ENCODE measurements around the gene SARDH.

Gene SARDH

DNA sequence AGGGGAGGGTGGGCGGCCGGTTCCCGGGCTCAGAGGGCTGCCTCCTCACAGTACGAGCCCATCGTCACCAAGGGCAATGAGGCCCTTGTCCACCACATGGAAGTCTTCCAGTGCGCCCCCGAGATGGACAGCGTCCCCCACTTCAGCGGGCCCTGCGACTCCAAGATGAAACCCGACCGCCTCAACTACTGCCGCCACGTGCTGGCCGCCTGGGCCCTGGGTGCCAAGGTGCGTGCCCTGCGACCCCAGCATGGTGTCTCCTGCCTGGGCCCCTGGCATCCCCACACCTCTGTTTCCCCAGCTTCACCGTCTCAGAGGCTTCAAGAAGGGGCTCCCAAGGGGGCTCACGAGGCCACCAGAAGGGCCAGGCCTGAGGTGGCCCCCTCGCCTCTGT is 94.8 kb downstream of the SARDH start:
- POLR2A ChIA-PET, result no interaction called here
- CTCF ChIA-PET, result no interaction called here
- no peak for DNase-seq (ENCODE audit: extremely low spot score)
- TF ChIP-seq, protein P1, sequence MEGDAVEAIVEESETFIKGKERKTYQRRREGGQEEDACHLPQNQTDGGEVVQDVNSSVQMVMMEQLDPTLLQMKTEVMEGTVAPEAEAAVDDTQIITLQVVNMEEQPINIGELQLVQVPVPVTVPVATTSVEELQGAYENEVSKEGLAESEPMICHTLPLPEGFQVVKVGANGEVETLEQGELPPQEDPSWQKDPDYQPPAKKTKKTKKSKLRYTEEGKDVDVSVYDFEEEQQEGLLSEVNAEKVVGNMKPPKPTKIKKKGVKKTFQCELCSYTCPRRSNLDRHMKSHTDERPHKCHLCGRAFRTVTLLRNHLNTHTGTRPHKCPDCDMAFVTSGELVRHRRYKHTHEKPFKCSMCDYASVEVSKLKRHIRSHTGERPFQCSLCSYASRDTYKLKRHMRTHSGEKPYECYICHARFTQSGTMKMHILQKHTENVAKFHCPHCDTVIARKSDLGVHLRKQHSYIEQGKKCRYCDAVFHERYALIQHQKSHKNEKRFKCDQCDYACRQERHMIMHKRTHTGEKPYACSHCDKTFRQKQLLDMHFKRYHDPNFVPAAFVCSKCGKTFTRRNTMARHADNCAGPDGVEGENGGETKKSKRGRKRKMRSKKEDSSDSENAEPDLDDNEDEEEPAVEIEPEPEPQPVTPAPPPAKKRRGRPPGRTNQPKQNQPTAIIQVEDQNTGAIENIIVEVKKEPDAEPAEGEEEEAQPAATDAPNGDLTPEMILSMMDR (IDR thresholded peaks at IDR 0.05; ENCODE audit: control extremely low read depth, extremely low read depth, low read depth, missing control alignments), result no peak

DNA sequence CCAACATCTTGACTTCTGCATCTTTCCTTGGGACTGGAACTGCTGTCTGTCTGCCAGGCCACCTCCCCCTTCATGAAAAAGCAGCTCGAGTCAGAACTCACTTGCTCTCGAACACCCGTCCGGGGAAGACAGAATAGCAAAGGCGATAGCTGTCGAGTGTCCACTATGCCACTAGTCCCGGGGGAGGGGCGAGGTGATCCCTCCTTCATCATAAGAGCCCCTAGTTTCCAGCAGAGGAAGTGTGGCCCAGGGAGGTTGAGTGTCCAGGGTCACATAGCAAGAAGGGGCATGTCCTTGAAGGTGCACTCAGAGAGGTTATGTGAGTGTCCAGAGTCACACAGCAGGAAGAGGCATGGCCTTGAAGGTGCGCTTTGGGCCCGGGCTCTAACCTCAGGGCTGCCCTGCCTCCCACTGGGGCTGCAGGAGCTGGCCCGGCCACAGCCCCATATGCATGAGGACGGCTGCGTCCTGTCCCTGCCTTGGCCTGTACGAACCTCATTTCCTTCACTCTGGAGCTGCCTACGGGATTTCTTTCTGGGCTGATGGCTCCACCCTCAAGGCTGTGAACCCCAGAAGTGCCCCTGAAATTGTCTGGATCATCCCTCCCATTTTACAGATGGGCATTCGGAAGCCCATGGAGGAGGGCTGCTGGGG is 95.3 kb downstream of the SARDH start:
- POLR2A ChIA-PET, result no interaction called here
- no peak for DNase-seq (ENCODE audit: extremely low spot score)
- TF ChIP-seq, protein P1 (IDR thresholded peaks at IDR 0.05; ENCODE audit: control extremely low read depth, extremely low read depth, low read depth, missing control alignments), result no peak
- CTCF ChIA-PET, result no interaction called here

DNA sequence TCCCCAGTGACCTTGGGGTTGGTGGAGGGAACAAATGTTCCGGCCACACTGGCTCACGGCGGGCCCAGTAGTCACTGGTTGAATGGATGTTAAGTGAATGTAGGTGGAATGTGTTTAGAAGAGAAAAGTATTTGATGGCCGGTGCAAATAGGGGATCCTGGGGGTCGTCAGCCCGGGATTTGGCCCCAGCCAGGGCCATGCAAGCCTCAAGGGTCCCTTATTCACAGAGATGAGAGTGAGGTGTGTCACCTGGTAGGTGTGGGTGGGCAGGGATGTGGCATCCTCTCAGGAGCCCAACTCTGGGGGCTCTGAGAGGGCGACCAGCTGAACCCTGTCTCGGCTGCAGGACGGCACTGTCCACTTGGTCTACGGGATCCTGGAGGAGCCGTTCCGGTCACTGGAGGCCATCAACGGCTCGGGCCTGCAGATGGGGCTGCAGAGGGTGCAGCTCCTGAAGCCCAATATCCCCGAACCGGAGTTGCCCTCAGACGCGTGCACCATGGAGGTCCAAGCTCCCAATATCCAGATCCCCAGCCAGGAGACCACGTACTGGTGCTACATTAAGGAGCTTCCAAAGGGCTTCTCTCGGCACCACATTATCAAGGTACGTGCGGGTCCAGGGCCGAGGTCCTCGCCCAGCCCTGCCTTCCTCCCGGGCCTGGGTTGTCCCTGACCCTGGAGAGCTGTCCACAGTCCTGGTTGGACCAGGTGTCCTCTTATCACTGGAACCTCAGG is 96.1 kb downstream of the SARDH start:
- TF ChIP-seq, protein P1 (IDR thresholded peaks at IDR 0.05; ENCODE audit: control extremely low read depth, extremely low read depth, low read depth, missing control alignments), result no peak
- DNase-seq (ENCODE audit: extremely low spot score), result no peak
- ChIA-PET CTCF (no interaction called here), POLR2A (no interaction called here)

DNA sequence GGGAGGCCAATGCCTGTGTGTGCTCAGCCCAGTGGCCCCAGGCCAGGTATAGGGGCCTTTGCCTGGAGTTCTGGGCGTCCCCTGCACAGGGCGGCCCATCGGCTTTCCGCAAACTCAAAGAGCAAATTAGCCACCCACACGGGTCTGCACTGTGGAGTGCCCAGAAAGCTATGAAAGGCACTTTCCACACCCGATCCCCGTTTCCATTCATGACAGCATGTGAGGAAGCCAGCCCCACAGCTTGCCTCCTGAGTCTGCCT is 96.8 kb downstream of the SARDH start:
- no peak for DNase-seq (ENCODE audit: extremely low spot score)
- TF ChIP-seq, protein P1 (IDR thresholded peaks at IDR 0.05; ENCODE audit: control extremely low read depth, extremely low read depth, low read depth, missing control alignments), result no peak
- POLR2A ChIA-PET, result no interaction called here
- CTCF ChIA-PET, result no interaction called here

DNA sequence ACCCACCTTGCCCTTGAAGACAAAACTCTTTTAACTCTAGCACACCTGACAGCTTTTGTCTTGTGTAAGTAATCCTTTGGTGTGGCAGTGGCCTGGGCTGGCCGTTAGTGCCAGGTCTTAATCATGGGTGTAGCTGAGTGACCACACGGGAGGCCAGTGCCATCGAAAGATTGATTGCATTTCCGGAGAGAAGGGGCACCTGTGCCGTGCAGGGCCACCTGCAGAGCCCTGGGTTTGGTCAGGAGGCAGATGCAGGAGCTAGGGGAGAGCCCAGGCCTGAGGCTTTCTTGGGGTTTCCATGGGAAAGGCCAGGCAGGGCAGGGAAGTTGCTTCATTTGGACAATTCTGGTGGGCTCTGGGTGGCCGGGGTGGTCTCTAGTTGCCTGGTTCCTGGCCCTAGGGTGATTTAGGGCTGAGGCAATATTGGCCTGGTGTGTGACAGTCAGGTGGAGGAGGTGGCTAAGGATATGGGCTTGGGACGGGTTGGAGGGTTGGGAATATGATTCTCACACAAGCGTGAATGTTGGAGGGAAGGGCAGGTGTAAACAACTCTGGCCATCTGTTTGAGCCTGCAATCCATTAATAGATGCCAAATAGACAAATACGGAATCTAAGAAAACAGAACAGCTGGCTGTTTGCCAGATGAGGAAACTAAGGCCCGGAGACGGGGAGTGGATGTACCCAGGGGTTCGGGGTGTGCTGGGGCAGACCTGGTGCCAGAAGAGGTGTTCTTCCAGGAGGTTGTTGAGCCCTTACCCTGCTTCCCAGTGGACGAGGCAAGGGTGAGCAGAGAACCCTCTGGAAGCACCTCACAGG is 97.4 kb downstream of the SARDH start:
- TF ChIP-seq, protein P1 (IDR thresholded peaks at IDR 0.05; ENCODE audit: control extremely low read depth, extremely low read depth, low read depth, missing control alignments), result no peak
- no peak for DNase-seq (ENCODE audit: extremely low spot score)
- CTCF ChIA-PET, result no interaction called here
- POLR2A ChIA-PET, result no interaction called here

DNA sequence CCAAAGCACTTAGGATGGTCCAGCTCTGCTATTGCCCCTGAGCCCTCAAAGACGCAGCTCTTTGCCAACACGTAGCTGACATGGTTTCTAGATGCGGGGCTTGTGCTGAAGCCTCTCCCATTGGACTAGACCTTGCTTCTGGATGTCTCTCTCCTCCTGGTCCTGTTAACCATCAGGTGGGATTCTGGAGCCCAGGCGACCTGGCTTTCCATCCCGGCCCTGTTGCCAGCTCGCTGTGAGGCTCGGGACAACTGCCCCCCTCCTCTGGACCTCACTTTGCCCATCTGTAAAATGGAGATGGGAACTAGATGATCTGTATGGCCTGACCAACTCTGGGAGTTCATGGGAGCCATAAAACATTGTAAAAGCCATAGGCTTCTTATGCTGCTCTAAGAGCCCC is 98.0 kb downstream of the SARDH start:
- CTCF ChIA-PET, result no interaction called here
- DNase-seq (ENCODE audit: extremely low spot score), result no peak
- TF ChIP-seq, protein P1 (IDR thresholded peaks at IDR 0.05; ENCODE audit: control extremely low read depth, extremely low read depth, low read depth, missing control alignments), result no peak
- POLR2A ChIA-PET, result no interaction called here
